CD4-positive, alpha-beta T cell (primary cell): ENCODE data around the gene EEF1G. TPM values are rescaled to one million over a fixed set of nuclear protein-coding genes. Genes with fewer than 3 reads are reported as not detected.

Source experiments
- ATAC-seq: fragments of 200-7000 bp; cut with Tn5 transposase; one replicate; pipeline ENCODE4 v1.10.0; 2022; ENCODE audit warnings: mild to moderate bottlenecking; ENCODE audit not compliant: poor library complexity
- CTCF ChIA-PET: fragments of 350-600 bp; sonication (Branson Sonifier 250); formaldehyde crosslinking; loops from one replicate; lab custom pipeline; 2021; ENCODE audit warnings: antibody characterized with exemption, inconsistent platforms; lab: Charles Lee
- POLR2A ChIA-PET: fragments of 350-600 bp; sonication (Branson Sonifier 250); formaldehyde crosslinking; loops from one replicate; lab custom pipeline; 2021; ENCODE audit warnings: antibody characterized with exemption, inconsistent platforms; lab: Charles Lee
- DNase-seq, 14 experiments: peaks; one replicate each; pipeline ENCODE4 v3.0.0-alpha.2; 2013 to 2020; ENCODE audit warnings: mixed read lengths in 2 of 14
- H3K27ac ChIP-seq, 2 donors: one replicate each; pipeline versions ENCODE4 v1.5.1 to v1.7.0; 2013; ENCODE audit warnings: low read length in 2 of 2, low read depth in 1 of 2, mild to moderate bottlenecking in 1 of 2
- H3K27me3 ChIP-seq, 2 experiments: 1 replicate in 1 of 2; 2 replicates in 1 of 2; pipeline versions ENCODE4 v1.6.1 to v1.7.0; 2013; ENCODE audit warnings: low read length in 2 of 2, control low read depth in 1 of 2, mild to moderate bottlenecking in 1 of 2, moderate library complexity in 1 of 2; ENCODE audit not compliant: insufficient read depth in 2 of 2, control insufficient read depth in 1 of 2
- H3K36me3 ChIP-seq: one replicate; pipeline ENCODE4 v1.6.1; 2013; ENCODE audit warnings: low read length, control low read depth; ENCODE audit not compliant: insufficient read depth
- H3K4me1 ChIP-seq: one replicate; pipeline ENCODE4 v1.6.1; 2013; ENCODE audit warnings: low read length, control low read depth; ENCODE audit not compliant: insufficient read depth
- H3K4me3 ChIP-seq: one replicate; pipeline ENCODE4 v1.5.1; 2013; ENCODE audit warnings: mild to moderate bottlenecking, low read length, moderate library complexity
- H3K9me3 ChIP-seq, 2 experiments: 1 replicate in 1 of 2; 2 replicates in 1 of 2; pipeline versions ENCODE4 v1.6.1 to v1.7.0; 2013; ENCODE audit warnings: low read length in 2 of 2, mild to moderate bottlenecking in 2 of 2, control low read depth in 1 of 2, moderate library complexity in 1 of 2; ENCODE audit not compliant: control insufficient read depth in 1 of 2, insufficient read depth in 1 of 2
- H3K27ac Mint-ChIP-seq: one replicate; pipeline ENCODE4 v1.8.0; 2020; ENCODE audit warnings: mixed read lengths
- H3K27me3 Mint-ChIP-seq: one replicate; pipeline ENCODE4 v1.8.0; 2021; ENCODE audit warnings: mixed read lengths
- H3K36me3 Mint-ChIP-seq: one replicate; pipeline ENCODE4 v1.8.0; 2021; ENCODE audit warnings: low read depth, mixed read lengths
- H3K4me1 Mint-ChIP-seq: one replicate; pipeline ENCODE4 v1.8.0; 2021; ENCODE audit warnings: low read depth, mixed read lengths
- H3K4me3 Mint-ChIP-seq: one replicate; pipeline ENCODE4 v1.8.0; 2020; ENCODE audit warnings: mild to moderate bottlenecking, mixed read lengths
- H3K9me3 Mint-ChIP-seq: one replicate; pipeline ENCODE4 v1.8.0; 2020; ENCODE audit warnings: mixed read lengths
- intact Hi-C, 2 experiments: fragments of 100-400 bp; cut with DNase I in 1 of 2; cut with micrococcal nuclease in 1 of 2; formaldehyde crosslinking; loops; one replicate each; pipeline versions ENCODE4 v1.15.1 to v1.9.0; 2023 to 2025; cut with DNase I, micrococcal nuclease
- total RNA-seq, 174 experiments: library from RNA in 2 of 174; stranded (reverse) in 2 of 174; gene quantifications; one replicate each; pipeline ENCODE4 v1.2.3 and lab custom pipeline; 2021 to 2026
- TF ChIP-seq, protein P1 (sequence below): fragments of 200-600 bp; IDR thresholded peaks from one replicate; pipeline ENCODE4 v1.8.0; 2022; ENCODE audit warnings: antibody characterized with exemption, mild to moderate bottlenecking

The EEF1G gene
- total RNA-seq, 2 experiments from 2014 or later = 2,181 to 2,269 TPM

GRCh38 chr11:62615521-62615920 is 41.8 kb upstream of the EEF1G start:
- no peak for ATAC-seq
- Mint-ChIP-seq H3K27me3 (no peaks in the 10 kb centered on the region), H3K27ac (no peak overlapping the region), H3K9me3 (no peaks in the 10 kb centered on the region), H3K4me3 (no peak overlapping the region), H3K4me1 (peaks cover 38% of the 10 kb centered on the region), H3K36me3 (peaks cover 42% of the 10 kb centered on the region)
- Histone ChIP-seq H3K36me3 (peaks cover 40% of the 10 kb centered on the region), H3K27ac (no peak overlapping the region), H3K4me3 (no peak overlapping the region), H3K9me3 (no peaks in the 10 kb centered on the region), H3K27me3 (no peaks in the 10 kb centered on the region), H3K4me1 (peaks cover 50% of the 10 kb centered on the region)
- ChIA-PET POLR2A (no interaction called here), CTCF (no interaction called here)
- DNase-seq = no peak
- intact Hi-C loops = no loop called here
- TF ChIP-seq, protein P1, sequence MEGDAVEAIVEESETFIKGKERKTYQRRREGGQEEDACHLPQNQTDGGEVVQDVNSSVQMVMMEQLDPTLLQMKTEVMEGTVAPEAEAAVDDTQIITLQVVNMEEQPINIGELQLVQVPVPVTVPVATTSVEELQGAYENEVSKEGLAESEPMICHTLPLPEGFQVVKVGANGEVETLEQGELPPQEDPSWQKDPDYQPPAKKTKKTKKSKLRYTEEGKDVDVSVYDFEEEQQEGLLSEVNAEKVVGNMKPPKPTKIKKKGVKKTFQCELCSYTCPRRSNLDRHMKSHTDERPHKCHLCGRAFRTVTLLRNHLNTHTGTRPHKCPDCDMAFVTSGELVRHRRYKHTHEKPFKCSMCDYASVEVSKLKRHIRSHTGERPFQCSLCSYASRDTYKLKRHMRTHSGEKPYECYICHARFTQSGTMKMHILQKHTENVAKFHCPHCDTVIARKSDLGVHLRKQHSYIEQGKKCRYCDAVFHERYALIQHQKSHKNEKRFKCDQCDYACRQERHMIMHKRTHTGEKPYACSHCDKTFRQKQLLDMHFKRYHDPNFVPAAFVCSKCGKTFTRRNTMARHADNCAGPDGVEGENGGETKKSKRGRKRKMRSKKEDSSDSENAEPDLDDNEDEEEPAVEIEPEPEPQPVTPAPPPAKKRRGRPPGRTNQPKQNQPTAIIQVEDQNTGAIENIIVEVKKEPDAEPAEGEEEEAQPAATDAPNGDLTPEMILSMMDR = no peak

- TF ChIP-seq, protein P1 = no peak
- H3K4me3 Mint-ChIP-seq = peak overlapping the region; percentile 88
- POLR2A ChIA-PET = interaction anchor here (1.0 to 5.7 kb wide), 6 partner anchors 8 to 40 kb away, joined by 3 to 55 read pairs (median 17); partner anchors contain the start of genes B3GAT3, INTS5, MTA2 and TUT1
These were observed 40.6 kb upstream of the EEF1G start for GRCh38 chr11:62614275-62614674.

DNA sequence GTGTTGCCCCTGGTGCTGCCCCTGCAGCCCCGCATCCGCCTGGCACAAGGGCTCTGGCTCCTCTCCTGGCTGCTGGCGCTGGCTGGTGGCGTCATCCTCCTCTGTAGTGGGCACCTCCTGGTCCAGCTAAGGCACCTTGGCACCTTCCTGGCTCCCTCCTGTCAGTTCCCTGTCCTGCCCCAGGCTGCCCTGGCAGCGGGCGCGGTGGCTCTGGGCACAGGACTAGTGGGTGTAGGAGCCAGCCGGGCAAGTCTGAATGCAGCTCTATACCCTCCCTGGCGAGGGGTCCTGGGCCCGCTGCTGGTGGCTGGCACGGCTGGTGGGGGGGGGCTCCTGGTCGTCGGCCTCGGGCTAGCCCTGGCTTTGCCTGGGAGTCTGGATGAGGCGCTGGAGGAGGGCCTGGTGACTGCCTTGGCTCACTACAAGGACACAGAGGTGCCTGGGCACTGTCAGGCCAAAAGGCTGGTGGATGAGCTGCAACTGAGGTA is 39.6 kb upstream of the EEF1G start:
- H3K4me1 ChIP-seq = peaks cover 56% of the 10 kb centered on the region
- no peaks in the 10 kb centered on the region for H3K9me3 Mint-ChIP-seq
- H3K36me3 Mint-ChIP-seq = peaks cover 46% of the 10 kb centered on the region
- intact Hi-C loops = loop anchor here in 1 of 2 experiments (2.0 to 5.0 kb wide), 2 partner anchors 23 to 39 kb away; partner anchors contain the start of genes INTS5 and TUT1
- H3K4me3 ChIP-seq = peak overlapping the region; percentile 92
- H3K36me3 ChIP-seq = peaks cover 61% of the 10 kb centered on the region
- H3K4me1 Mint-ChIP-seq = peaks cover 38% of the 10 kb centered on the region
- no peak for DNase-seq
- no peaks in the 10 kb centered on the region for H3K27me3 Mint-ChIP-seq
- H3K9me3 ChIP-seq = no peaks in the 10 kb centered on the region
- peak overlapping the region; percentile 76 to 90 for H3K27ac ChIP-seq
- ChIA-PET POLR2A (interaction anchor here (1.0 to 5.7 kb wide), 12 partner anchors 9 to 228 kb away, joined by 3 to 55 read pairs (median 6); partner anchors contain the start of genes B3GAT3, C11orf98, CSKMT and INTS5), CTCF (interaction anchor here (1.2 to 3.0 kb wide), 4 partner anchors 9 to 81 kb away, joined by 4 to 20 read pairs (median 5); partner anchors contain the start of genes B3GAT3, INTS5 and TUT1)
- H3K27ac Mint-ChIP-seq = peak overlapping the region; percentile 88
- H3K27me3 ChIP-seq = no peaks in the 10 kb centered on the region
- no peak for ATAC-seq
- peak overlapping the region; percentile 88 for H3K4me3 Mint-ChIP-seq
- TF ChIP-seq, protein P1 = no peak

More at GRCh38 chr11:62614275-62614674, 40.6 kb upstream of the EEF1G start:
- Mint-ChIP-seq H3K27ac (peak overlapping the region; percentile 88), H3K36me3 (peaks cover 42% of the 10 kb centered on the region), H3K27me3 (no peaks in the 10 kb centered on the region), H3K4me1 (peaks cover 36% of the 10 kb centered on the region), H3K9me3 (no peaks in the 10 kb centered on the region)
- intact Hi-C loops = loop anchor here in 1 of 2 experiments (5.0 kb wide), 1 partner anchor 38 kb away; the partner anchor contains the start of gene INTS5
- H3K4me1 ChIP-seq = peaks cover 48% of the 10 kb centered on the region
- CTCF ChIA-PET = no interaction called here
- H3K36me3 ChIP-seq = peaks cover 52% of the 10 kb centered on the region
- no peaks in the 10 kb centered on the region for H3K27me3 ChIP-seq
- ATAC-seq (no peak), DNase-seq (peak in 4 of 14 experiments; percentile 8 to 43 (median 28))
- H3K9me3 ChIP-seq = no peaks in the 10 kb centered on the region
- H3K4me3 ChIP-seq = no peak overlapping the region
- no peak overlapping the region for H3K27ac ChIP-seq
